Esophagus squamous epithelium (tissue), 4 donors: Measurements from ENCODE around the gene ALG9.

Experiments used
- POLR2A ChIP-seq, 4 donors: fragments of 450-650 bp; IDR thresholded peaks; one replicate each; pipeline ENCODE4 v1.6.1; 2017; ENCODE audit warnings: antibody characterized with exemption in 4 of 4, mild to moderate bottlenecking in 4 of 4, moderate library complexity in 3 of 4
- TF ChIP-seq, protein P1 (sequence below), 6 experiments: fragments of 450-650 bp in 4 of 6; fragments of 200-600 bp in 2 of 6; sonication (generic) in 2 of 6; IDR thresholded peaks; one replicate each; pipeline ENCODE4 v1.5.1; 2016 to 2019; ENCODE audit warnings: antibody characterized with exemption in 6 of 6, mild to moderate bottlenecking in 4 of 6, moderate library complexity in 4 of 6

DNA sequence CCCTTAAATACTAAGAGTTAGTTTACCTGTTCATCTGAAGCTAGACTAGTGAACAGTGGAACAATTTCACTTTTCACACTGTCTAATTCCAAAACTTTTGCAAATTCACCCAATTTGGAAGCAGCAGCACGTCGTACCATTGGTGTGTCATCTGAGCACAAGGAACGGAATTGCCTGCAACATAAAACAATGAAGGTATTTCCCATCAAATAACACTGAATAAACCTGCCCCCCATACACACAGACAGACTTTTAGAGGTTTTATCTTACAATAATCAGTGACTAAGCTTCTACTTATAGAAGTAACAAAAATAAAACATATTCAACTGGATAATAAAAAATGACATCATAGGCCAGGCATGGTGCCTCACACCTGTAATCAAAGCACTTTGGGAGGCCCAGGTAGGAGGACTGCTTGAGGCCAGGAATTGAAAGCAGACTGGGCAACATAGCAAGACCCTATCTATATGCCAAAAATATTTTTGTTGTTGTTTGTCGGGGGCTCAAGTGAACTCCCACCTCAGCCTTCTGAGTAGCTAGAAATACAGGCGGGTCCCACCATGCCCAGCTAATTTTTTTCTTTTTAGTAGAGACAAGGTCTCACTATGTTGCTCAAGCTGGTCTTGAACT lies 111.5 kb downstream of the ALG9 start:
- no peak for TF ChIP-seq POLR2A (IDR thresholded peaks at IDR 0.05)
- TF ChIP-seq, protein P1, sequence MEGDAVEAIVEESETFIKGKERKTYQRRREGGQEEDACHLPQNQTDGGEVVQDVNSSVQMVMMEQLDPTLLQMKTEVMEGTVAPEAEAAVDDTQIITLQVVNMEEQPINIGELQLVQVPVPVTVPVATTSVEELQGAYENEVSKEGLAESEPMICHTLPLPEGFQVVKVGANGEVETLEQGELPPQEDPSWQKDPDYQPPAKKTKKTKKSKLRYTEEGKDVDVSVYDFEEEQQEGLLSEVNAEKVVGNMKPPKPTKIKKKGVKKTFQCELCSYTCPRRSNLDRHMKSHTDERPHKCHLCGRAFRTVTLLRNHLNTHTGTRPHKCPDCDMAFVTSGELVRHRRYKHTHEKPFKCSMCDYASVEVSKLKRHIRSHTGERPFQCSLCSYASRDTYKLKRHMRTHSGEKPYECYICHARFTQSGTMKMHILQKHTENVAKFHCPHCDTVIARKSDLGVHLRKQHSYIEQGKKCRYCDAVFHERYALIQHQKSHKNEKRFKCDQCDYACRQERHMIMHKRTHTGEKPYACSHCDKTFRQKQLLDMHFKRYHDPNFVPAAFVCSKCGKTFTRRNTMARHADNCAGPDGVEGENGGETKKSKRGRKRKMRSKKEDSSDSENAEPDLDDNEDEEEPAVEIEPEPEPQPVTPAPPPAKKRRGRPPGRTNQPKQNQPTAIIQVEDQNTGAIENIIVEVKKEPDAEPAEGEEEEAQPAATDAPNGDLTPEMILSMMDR (IDR thresholded peaks at IDR 0.05) = no peak
